ENCODE data around the gene KLF6.

KLF6 gene

GRCh38 chr10:3755440-3756359, 29.3 kb downstream of the KLF6 start:
- H3K36me3 ChIP-seq (ENCODE audit: insufficient read depth) = no peaks in the 10 kb centered on the region
- no peaks in the 10 kb centered on the region for H3K27me3 ChIP-seq (ENCODE audit: insufficient read depth, low read depth)
- H3K4me2 ChIP-seq = no peak overlapping the region
- no peak overlapping the region for H3K4me3 ChIP-seq (IDR thresholded peaks at IDR 0.05; ENCODE audit: insufficient read depth, low read depth, low read length)
- no peaks in the 10 kb centered on the region for H4K20me1 ChIP-seq (ENCODE audit: insufficient read depth)
- no peaks in the 10 kb centered on the region for H3K79me2 ChIP-seq (ENCODE audit: insufficient read depth, low read depth)
- no peak overlapping the region for H2AFZ ChIP-seq (ENCODE audit: low read depth)
- peaks cover 44% of the 10 kb centered on the region for H3K4me1 ChIP-seq (ENCODE audit: low read depth, poor library complexity, severe bottlenecking)
- no peak for TF ChIP-seq CTCF (conservative IDR thresholded peaks at IDR 0.05; ENCODE audit: low read depth, low read length)
- H3K27ac ChIP-seq = no peak overlapping the region
- H3K9ac ChIP-seq = no peak overlapping the region

GRCh38 chr10:3754727-3755439, 30.1 kb downstream of the KLF6 start:
- H3K27me3 ChIP-seq (ENCODE audit: insufficient read depth, low read depth) = no peaks in the 10 kb centered on the region
- no peak overlapping the region for H3K4me3 ChIP-seq (IDR thresholded peaks at IDR 0.05; ENCODE audit: insufficient read depth, low read depth, low read length)
- no peaks in the 10 kb centered on the region for H3K79me2 ChIP-seq (ENCODE audit: insufficient read depth, low read depth)
- H3K27ac ChIP-seq = no peak overlapping the region
- H3K9ac ChIP-seq = no peak overlapping the region
- peaks cover 52% of the 10 kb centered on the region for H3K4me1 ChIP-seq (ENCODE audit: low read depth, poor library complexity, severe bottlenecking)
- H3K4me2 ChIP-seq = no peak overlapping the region
- H4K20me1 ChIP-seq (ENCODE audit: insufficient read depth) = no peaks in the 10 kb centered on the region
- H2AFZ ChIP-seq (ENCODE audit: low read depth) = no peak overlapping the region
- no peak for TF ChIP-seq CTCF (conservative IDR thresholded peaks at IDR 0.05; ENCODE audit: low read depth, low read length)
- no peaks in the 10 kb centered on the region for H3K36me3 ChIP-seq (ENCODE audit: insufficient read depth)

- peaks cover 25% of the 10 kb centered on the region for H3K4me1 ChIP-seq (ENCODE audit: low read depth, poor library complexity, severe bottlenecking)
- no peak overlapping the region; the same call in 1 of the 2 replicates for H3K4me2 ChIP-seq
- H2AFZ ChIP-seq (ENCODE audit: low read depth) = no peak overlapping the region
- H3K27ac ChIP-seq = no peak overlapping the region
- no peaks in the 10 kb centered on the region for H4K20me1 ChIP-seq (ENCODE audit: insufficient read depth)
- no peaks in the 10 kb centered on the region for H3K36me3 ChIP-seq (ENCODE audit: insufficient read depth)
- H3K27me3 ChIP-seq (ENCODE audit: insufficient read depth, low read depth) = no peaks in the 10 kb centered on the region
- H3K9ac ChIP-seq = no peak overlapping the region
- H3K79me2 ChIP-seq (ENCODE audit: insufficient read depth, low read depth) = no peaks in the 10 kb centered on the region
- no peak overlapping the region for H3K4me3 ChIP-seq (IDR thresholded peaks at IDR 0.05; ENCODE audit: insufficient read depth, low read depth, low read length)
- no peak for TF ChIP-seq CTCF (conservative IDR thresholded peaks at IDR 0.05; ENCODE audit: low read depth, low read length)
Measured at GRCh38 chr10:3750854-3751253, 34.2 kb downstream of the KLF6 start.

- Histone ChIP-seq H3K4me2 (peak overlapping the region; percentile 23), H3K4me3 (IDR thresholded peaks at IDR 0.05; ENCODE audit: insufficient read depth, low read depth, low read length) (no peak overlapping the region), H3K36me3 (ENCODE audit: insufficient read depth) (no peaks in the 10 kb centered on the region), H3K27ac (peak overlapping the region; percentile 33), H3K9ac (peak overlapping the region; percentile 6; the same call in 1 of the 2 replicates), H3K27me3 (ENCODE audit: insufficient read depth, low read depth) (no peaks in the 10 kb centered on the region), H3K4me1 (ENCODE audit: low read depth, poor library complexity, severe bottlenecking) (peaks cover 21% of the 10 kb centered on the region), H4K20me1 (ENCODE audit: insufficient read depth) (no peaks in the 10 kb centered on the region), H3K79me2 (ENCODE audit: insufficient read depth, low read depth) (no peaks in the 10 kb centered on the region), H2AFZ (ENCODE audit: low read depth) (peak overlapping the region; percentile 55; the same call in 1 of the 2 replicates)
- no peak for TF ChIP-seq CTCF (conservative IDR thresholded peaks at IDR 0.05; ENCODE audit: low read depth, low read length)
Measured at GRCh38 chr10:3750006-3750816, 34.8 kb downstream of the KLF6 start.

Data from KMS-11 (cell line).